Right ventricle myocardium inferior (tissue), 1 donor: ENCODE measurements around the gene DOCK8. TPM values are rescaled to one million over a fixed set of nuclear protein-coding genes. Genes with fewer than 3 reads are reported as not detected.
"Not testable (repeated sequence)": the region's sequence is repeated elsewhere in the genome, so short reads cannot be mapped to it uniquely, and the experiment has no call there.

Experiments used
- ATAC-seq: fragments of 200-7000 bp; cut with Tn5 transposase; one replicate; pipeline ENCODE4 v1.9.1; 2020; ENCODE audit warnings: mild to moderate bottlenecking, moderate library complexity
- DNase-seq: peaks from one replicate; pipeline ENCODE4 v3.0.0; 2021; ENCODE audit errors: missing footprints
- intact Hi-C: fragments of 100-400 bp; cut with DNase I; formaldehyde crosslinking; loops from one replicate; pipeline ENCODE4 v1.11.0; 2022
- total RNA-seq: library from RNA; stranded (reverse); fragmentation: NEBNext Ultra II Directional; extraction: Animal tissue kit (Norgen Biotek cat#: 25700); gene quantifications from one replicate; pipeline ENCODE4 v1.2.1, GENCODE V29; 2021
- donor health status: DM: no; HTN: yes; CAD: no; lungs with severe emphysema.

Gene DOCK8
- total RNA-seq, 1 donor from 2014 or later: 6.1 TPM

DNA sequence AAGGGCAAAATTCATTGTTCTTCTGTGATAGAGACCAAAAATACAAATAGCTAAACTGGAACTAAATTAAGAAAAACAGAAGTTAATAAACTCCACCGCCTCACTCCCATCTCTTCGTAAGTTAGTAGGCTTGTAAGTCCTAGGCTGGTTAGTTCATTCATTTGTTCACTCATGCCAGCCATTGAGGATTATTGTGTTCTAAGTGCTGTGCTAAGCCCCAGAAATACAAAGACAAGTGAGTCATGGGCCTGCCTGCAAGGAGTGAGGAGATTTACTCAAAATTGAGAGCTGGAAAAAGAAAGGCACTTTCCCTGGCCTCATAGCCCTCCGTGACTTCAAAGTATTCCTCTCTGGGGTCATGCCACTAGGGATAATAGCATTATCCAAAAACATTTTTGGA is 8.5 kb downstream of the DOCK8 start:
- no peak for DNase-seq
- no peak for ATAC-seq
- intact Hi-C loops: no loop called here

- DNase-seq: no peak
- ATAC-seq: no peak
- intact Hi-C loops: no loop called here
Observed at GRCh38 chr9:224026-224425, 9.4 kb downstream of the DOCK8 start.

GRCh38 chr9:224582-225520 is 10.2 kb downstream of the DOCK8 start:
- ATAC-seq (no peak), DNase-seq (no peak)
- intact Hi-C loops: no loop called here

DNA sequence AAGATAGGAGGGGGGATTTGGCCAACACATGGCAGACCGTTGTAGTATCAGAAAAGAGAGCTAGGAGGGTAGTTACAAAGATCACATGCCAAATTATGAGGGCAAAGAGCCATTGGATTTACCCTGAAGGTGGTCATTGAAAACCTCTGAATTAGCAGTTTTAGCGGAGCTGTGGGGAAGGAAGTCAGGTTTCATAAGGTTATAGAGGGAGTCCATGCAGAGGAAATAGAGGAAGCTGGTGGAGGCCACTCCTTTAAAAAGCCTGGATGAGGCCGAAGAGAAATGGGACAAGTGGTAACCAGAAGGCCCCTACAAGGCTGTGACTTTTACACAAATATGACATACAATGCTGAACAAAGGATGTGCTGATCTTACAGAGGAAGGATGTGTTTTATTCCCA is 13.2 kb downstream of the DOCK8 start:
- intact Hi-C loops: no loop called here
- DNase-seq (no peak), ATAC-seq (no peak)

DNA sequence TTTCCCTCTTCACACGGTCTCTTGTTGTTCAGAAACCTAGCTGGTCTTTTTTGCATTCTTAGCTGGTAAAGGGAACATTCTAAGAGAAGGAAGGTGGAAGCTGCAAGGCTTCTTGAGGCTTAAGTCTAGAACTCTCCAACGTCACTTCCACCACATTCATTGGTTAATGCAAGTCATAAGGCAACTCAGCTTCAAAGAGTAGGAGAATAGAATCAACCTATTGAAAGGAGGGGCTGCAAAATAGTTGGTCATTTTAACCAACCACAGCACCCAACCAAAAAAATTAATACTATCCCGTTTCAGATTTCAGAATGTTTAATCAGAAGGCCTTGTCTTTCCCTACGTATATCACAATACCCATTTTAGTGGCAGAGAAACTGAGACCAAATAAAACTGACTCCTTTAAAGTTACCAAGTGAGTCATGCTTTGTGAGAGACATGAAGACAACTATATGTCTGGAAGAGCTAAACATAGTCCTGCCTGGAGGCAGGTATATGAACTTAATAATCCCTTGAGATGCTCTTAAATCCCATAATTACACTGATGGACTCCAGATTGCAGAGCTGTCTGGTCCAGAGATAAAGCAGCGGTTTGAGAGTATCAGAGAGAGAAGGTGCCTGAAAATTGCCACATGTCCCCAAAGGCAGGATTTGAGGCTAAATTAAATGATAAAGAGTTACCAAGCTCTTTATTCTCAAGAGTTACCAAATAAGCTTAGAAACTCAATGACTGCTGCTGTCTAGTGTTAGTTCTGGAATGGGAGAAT is 14.4 kb downstream of the DOCK8 start:
- DNase-seq: no peak
- intact Hi-C loops: no loop called here
- no peak for ATAC-seq

GRCh38 chr9:231625-232024 is 17.0 kb downstream of the DOCK8 start:
- intact Hi-C loops, DNase-seq, ATAC-seq: not testable (repeated sequence)

DNA sequence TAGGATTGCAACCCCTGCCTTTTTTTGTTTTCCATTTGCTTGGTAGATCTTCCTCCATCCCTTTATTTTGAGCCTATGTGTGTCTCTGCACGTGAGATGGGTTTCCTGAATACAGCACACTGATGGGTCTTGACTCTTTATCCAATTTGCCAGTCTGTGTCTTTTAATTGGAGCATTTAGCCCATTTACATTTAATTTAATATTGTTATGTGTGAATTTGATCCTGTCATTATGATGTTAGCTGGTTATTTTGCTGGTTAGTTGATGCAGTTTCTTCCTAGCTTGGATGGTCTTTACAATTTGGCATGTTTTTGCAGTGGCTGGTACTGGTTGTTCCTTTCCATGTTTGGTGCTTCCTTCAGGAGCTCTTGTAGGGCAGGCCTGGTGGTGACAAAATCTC is 19.0 kb downstream of the DOCK8 start:
- DNase-seq, ATAC-seq, intact Hi-C loops: not testable (repeated sequence)

GRCh38 chr9:237141-237857 is 22.6 kb downstream of the DOCK8 start:
- no peak for ATAC-seq
- intact Hi-C loops: no loop called here
- DNase-seq: no peak

- intact Hi-C loops: no loop called here
- ATAC-seq (no peak), DNase-seq (no peak)
Observed at GRCh38 chr9:237858-238345, 23.2 kb downstream of the DOCK8 start.

DNA sequence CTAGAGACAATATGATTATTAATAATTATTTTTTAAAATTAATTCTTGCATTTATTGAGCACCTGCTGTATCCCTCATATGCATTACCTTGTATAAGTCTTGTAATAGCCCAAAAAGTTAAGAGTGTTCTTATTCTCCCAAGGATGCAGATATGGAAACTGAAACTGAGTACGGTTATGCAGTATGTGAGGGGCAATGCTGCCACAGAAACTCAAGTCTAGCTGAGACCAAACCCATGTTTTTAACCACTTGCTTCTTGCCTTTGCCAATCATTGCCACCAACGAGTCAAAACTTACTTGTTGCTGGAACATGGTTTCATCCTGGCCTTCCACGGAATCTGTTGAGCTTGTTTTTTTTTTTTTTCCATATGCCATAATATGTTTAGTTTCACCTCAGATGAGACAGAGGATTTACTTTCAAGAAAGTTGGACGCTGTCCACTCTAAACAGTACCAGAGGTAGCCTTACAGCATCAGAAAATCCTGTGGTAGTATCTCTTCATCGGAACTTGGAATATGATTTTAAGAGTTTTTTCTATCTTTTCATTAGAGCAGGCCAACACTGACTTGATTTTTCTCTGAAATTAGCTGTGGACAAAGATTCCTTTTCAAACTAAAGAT is 27.9 kb downstream of the DOCK8 start:
- no peak for DNase-seq
- intact Hi-C loops: no loop called here
- no peak for ATAC-seq

DNA sequence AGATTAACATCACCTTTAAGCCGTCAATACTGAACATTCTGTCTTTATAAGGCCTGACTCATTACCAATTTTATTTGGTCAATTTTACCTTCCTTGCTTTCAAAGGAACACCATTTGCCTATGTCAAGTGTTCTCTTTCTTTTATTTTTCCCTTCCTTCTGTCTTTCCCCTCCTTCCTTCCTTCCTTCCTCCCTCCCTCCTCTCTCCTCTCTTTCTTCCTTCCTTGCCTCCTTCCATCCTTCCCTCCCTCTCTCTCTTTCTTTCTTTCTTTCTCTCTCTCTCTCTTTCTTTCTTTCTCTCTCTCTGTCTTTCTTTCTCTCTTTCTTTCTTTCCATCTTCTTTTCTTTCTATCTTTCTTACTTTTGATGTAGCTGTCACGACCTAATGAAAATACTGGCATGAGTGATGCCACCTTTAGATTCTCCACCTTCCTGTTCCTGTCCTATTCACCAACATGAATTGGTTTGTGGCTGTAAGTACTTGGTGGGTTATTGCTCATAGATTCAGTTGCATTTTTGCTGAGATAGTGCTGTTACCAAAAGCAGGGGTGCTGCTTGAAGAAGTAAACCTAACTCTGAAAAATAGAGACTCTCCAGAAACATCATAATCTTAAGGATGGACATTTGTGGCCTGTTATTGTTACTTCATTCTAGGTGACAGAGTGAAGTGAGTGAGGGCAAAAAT is 33.8 kb downstream of the DOCK8 start:
- DNase-seq (no peak), ATAC-seq (no peak)
- intact Hi-C loops: no loop called here

DNA sequence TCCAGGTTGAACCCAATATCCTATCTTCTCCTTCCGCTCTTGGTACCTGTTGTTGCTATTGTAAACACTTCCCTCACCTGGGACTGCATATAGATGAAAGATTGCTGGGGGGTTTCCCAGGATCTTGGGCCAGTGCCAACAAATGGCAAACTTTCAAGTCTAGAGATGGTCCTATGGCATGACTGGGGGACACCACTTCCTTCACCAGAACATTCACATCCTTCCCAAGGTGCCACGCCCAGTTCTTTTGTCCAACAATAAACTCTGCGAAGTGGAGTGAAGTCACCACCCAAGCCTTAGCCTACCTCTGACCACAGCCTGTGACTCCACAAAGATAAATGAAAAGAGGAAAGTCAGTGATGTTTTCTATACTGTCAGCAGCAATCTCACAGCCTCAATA is 34.4 kb downstream of the DOCK8 start:
- intact Hi-C loops: no loop called here
- ATAC-seq (no peak), DNase-seq (no peak)

DNA sequence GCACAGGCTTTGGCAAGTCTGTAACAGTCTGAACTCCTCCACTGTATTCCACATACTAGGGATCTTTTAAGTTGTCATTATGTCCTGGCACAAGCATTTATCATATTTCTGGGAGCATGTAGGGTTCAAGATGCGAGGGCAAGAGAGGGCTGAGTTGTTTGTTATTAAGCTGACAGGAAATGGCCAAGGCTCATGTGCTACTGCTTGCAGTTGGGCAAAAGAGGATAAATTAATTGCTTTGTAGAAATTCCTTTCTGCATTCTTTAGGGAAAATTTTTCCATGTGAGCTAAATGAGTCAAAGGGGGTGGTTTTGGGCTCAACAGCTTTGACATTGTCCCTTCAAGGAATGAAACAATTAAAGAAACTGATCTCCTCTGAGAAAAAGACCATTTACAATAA is 35.4 kb downstream of the DOCK8 start:
- ATAC-seq: no peak
- DNase-seq: no peak
- intact Hi-C loops: no loop called here

GRCh38 chr9:250625-251024 is 36.0 kb downstream of the DOCK8 start:
- intact Hi-C loops: no loop called here
- ATAC-seq (no peak), DNase-seq (no peak)

DNA sequence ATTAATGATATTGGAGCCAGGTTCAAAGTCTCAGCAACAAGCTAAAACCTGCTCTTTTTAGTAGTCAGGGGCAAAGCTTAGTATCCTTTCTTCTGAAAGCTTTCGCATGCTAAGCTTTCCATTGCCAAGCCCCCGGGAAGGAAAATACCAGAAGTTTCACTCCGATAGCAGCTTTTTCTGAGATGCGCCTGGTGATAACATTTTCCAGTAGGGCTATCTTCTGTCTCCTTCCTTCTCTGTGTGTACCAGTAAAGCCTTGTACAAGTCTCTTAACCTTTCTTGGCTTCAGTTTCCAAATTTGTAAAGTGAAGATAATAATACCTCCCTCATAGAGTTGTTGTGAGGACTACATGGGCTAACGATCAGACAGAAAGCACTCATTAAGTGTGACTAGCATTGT is 36.7 kb downstream of the DOCK8 start:
- DNase-seq (no peak), ATAC-seq (no peak)
- intact Hi-C loops: no loop called here

DNA sequence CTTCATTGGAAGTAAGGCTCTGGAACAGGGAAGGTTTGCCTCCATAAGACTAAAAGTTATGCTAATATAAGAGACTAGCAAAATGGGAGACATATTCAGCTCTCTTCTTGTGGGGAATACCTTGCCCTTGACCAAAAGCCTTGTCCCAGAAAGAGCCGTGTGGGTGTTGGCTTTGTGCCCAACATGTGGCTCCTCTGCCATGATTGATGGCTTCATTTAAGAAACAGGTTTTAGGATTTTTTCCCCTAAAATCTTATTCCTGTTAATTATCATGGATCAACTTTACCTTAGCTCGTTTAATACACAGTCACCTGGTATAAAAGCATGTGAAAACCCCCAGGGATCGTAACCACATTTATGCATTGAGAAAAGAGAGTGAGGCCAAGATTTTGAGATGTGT is 38.9 kb downstream of the DOCK8 start:
- ATAC-seq: no peak
- DNase-seq: no peak
- intact Hi-C loops: no loop called here

GRCh38 chr9:254516-254915 is 39.9 kb downstream of the DOCK8 start:
- DNase-seq (no peak), ATAC-seq (no peak)
- intact Hi-C loops: no loop called here

- intact Hi-C loops: no loop called here
- ATAC-seq (no peak), DNase-seq (no peak)
Observed at GRCh38 chr9:257957-258356, 43.3 kb downstream of the DOCK8 start.
